HCT116 (cell line): ENCODE measurements around the gene EEF1B2. TPM values are rescaled to one million over a fixed set of nuclear protein-coding genes. Genes with fewer than 3 reads are reported as not detected.
A peak's percentile ranks its signal among the peaks of the same experiment; 100 is the strongest.

Source experiments
- ATAC-seq: fragments of 200-7000 bp; cut with Tn5 transposase; 2 replicates; pipeline ENCODE4 v1.9.1; 2020; ENCODE audit warnings: mild to moderate bottlenecking, moderate library complexity
- BruUV-seq: library from RNA; stranded (reverse); fragments of 400-500 nt; replicated peaks from 2 replicates; lab custom pipeline; 2021; lab: Mats Ljungman, UMichigan
- CTCF ChIA-PET: fragments of 300-600 bp; sonication (Branson Sonifier 250); formaldehyde crosslinking; loops from one replicate; lab custom pipeline; 2021; ENCODE audit warnings: antibody characterized with exemption; lab: Charles Lee
- POLR2A ChIA-PET: fragments of 300-600, 350-600 bp; sonication (Branson Sonifier 250); formaldehyde crosslinking; loops from one replicate; lab custom pipeline; 2021; ENCODE audit warnings: antibody characterized with exemption; lab: Charles Lee
- RAD21 ChIA-PET, 2 experiments: fragments of 300-600 bp; sonication (Branson Sonifier 250); formaldehyde crosslinking; loops; one replicate each; lab custom pipeline; 2023; ENCODE audit warnings: low total read pairs in 2 of 2; ENCODE audit not compliant: uncharacterized antibody in 2 of 2, unreplicated experiment in 2 of 2, low non-redundant PET in 1 of 2; lab: Charles Lee
- DNase-seq: peaks from one replicate; pipeline ENCODE4 v3.0.0-alpha.2; 2010; ENCODE audit warnings: low read depth, low spot score
- H2AFZ ChIP-seq: fragments of 200-600 bp; shearing (Covaris generic), sonication (generic); 2 replicates; pipeline ENCODE4 v1.6.1; 2017; ENCODE audit warnings: low read depth, mixed run types, mixed read lengths, antibody characterized with exemption, low read length; ENCODE audit not compliant: poor library complexity, severe bottlenecking
- H3K27ac ChIP-seq: 2 replicates; pipeline ENCODE4 v1.5.1; 2012; ENCODE audit warnings: low read depth, low read length
- H3K27me3 ChIP-seq: fragments of 200-600 bp; sonication (generic); 2 replicates; pipeline ENCODE4 v1.6.1; 2016; ENCODE audit warnings: mixed run types, low read length, mixed read lengths; ENCODE audit not compliant: insufficient read depth
- H3K36me3 ChIP-seq, 2 experiments: fragments of 200-500 bp in 1 of 2; fragments of 200-600 bp in 1 of 2; sonication (Bioruptor generic) in 1 of 2; sonication (generic) in 1 of 2; 2 replicates each; pipeline versions ENCODE4 v1.5.1 to v1.6.1; 2014 to 2016; ENCODE audit warnings: low read length in 2 of 2, inconsistent platforms in 1 of 2, mixed read lengths in 1 of 2, mixed run types in 1 of 2; ENCODE audit not compliant: insufficient read depth in 2 of 2, control insufficient read depth in 1 of 2
- H3K4me1 ChIP-seq, 2 experiments: fragments of 200-600 bp in 1 of 2; sonication (generic) in 1 of 2; 2 replicates each; pipeline versions ENCODE4 v1.5.1 to v1.6.1; 2012 to 2017; ENCODE audit warnings: low read length in 2 of 2, inconsistent platforms in 1 of 2, mild to moderate bottlenecking in 1 of 2, mixed read lengths in 1 of 2, mixed run types in 1 of 2, moderate library complexity in 1 of 2; ENCODE audit not compliant: insufficient read depth in 2 of 2, control insufficient read depth in 1 of 2
- H3K4me2 ChIP-seq: fragments of 200-600 bp; sonication (generic); 2 replicates; pipeline ENCODE4 v1.6.1; 2017; ENCODE audit warnings: mixed run types, low read length, mixed read lengths
- H3K4me3 ChIP-seq, 2 experiments: fragments of 200-600 bp in 1 of 2; sonication (generic) in 1 of 2; replicated peaks in 1 of 2; 2 replicates each; pipeline ENCODE4 v1.5.1; 2011 to 2016; ENCODE audit warnings: low read length in 2 of 2, control low read depth in 1 of 2, low read depth in 1 of 2, mild to moderate bottlenecking in 1 of 2, mixed read lengths in 1 of 2, mixed run types in 1 of 2
- H3K79me2 ChIP-seq: fragments of 200-600 bp; sonication (generic); 2 replicates; pipeline ENCODE4 v1.6.1; 2017; ENCODE audit warnings: mild to moderate bottlenecking, mixed run types, low read length, moderate library complexity, mixed read lengths; ENCODE audit not compliant: insufficient read depth
- H3K9ac ChIP-seq: fragments of 200-600 bp; sonication (generic); 2 replicates; pipeline ENCODE4 v1.6.1; 2016; ENCODE audit warnings: low read length, mixed read lengths
- H3K9me2 ChIP-seq: fragments of 200-600 bp; sonication (generic), shearing (Covaris generic); 2 replicates; pipeline ENCODE4 v1.6.1; 2017; ENCODE audit warnings: mixed run types, mild to moderate bottlenecking, moderate library complexity; ENCODE audit not compliant: insufficient read depth
- H3K9me3 ChIP-seq, 2 experiments: fragments of 200-500 bp in 1 of 2; fragments of 200-600 bp in 1 of 2; sonication (Bioruptor generic) in 1 of 2; sonication (generic) in 1 of 2; 2 replicates each; pipeline ENCODE4 v1.6.1; 2014 to 2017; ENCODE audit warnings: low read length in 2 of 2, mixed read lengths in 2 of 2, inconsistent platforms in 1 of 2, low read depth in 1 of 2, mild to moderate bottlenecking in 1 of 2, mixed run types in 1 of 2, moderate library complexity in 1 of 2; ENCODE audit not compliant: control insufficient read depth in 1 of 2, insufficient read depth in 1 of 2
- H4K20me1 ChIP-seq: fragments of 200-600 bp; sonication (generic), shearing (Covaris generic); 2 replicates; pipeline ENCODE4 v1.6.1; 2017; ENCODE audit warnings: mixed run types, mild to moderate bottlenecking, moderate library complexity; ENCODE audit not compliant: insufficient read depth
- CEBPB ChIP-seq: IDR thresholded peaks from 2 replicates; pipeline ENCODE4 v1.6.1; 2012; ENCODE audit warnings: low read depth
- EZH2phosphoT487 ChIP-seq: fragments of 200-600 bp; IDR thresholded peaks from 2 replicates; pipeline ENCODE4 v1.6.1; 2018; ENCODE audit warnings: antibody characterized with exemption, borderline replicate concordance
- JUND ChIP-seq: IDR thresholded peaks from 2 replicates; pipeline ENCODE4 v1.6.1; 2012
- POLR2A ChIP-seq: IDR thresholded peaks from 2 replicates; pipeline ENCODE4 v1.7.0; 2011; ENCODE audit warnings: borderline replicate concordance; ENCODE audit not compliant: insufficient read depth, insufficient read length; ENCODE audit errors: extremely low read depth
- POLR2AphosphoS5 ChIP-seq: IDR thresholded peaks from 2 replicates; pipeline ENCODE4 v1.6.1; 2011; ENCODE audit warnings: mild to moderate bottlenecking, low read depth, low read length, moderate library complexity
- RAD21 ChIP-seq: IDR thresholded peaks from 2 replicates; pipeline ENCODE4 v1.6.1; 2012; ENCODE audit warnings: low read depth, mild to moderate bottlenecking
- SIN3A ChIP-seq: IDR thresholded peaks from 2 replicates; pipeline ENCODE4 v1.6.1; 2012; ENCODE audit warnings: low read depth
- SRF ChIP-seq: IDR thresholded peaks from 2 replicates; pipeline ENCODE4 v1.6.1; 2012; ENCODE audit warnings: low read depth
- TCF7L2 ChIP-seq: IDR thresholded peaks from 2 replicates; pipeline ENCODE4 v1.7.0; 2011; ENCODE audit warnings: borderline replicate concordance, inconsistent platforms; ENCODE audit not compliant: insufficient read depth, insufficient read length; ENCODE audit errors: extremely low read depth
- ZFX ChIP-seq: fragments of 450-650 bp; IDR thresholded peaks from 2 replicates; pipeline ENCODE4 v1.6.1; 2017
- intact Hi-C: fragments of 100-400 bp; cut with micrococcal nuclease; formaldehyde crosslinking; loops from 2 replicates; pipeline ENCODE4 v1.10.0; 2022
- total RNA-seq: library from RNA; stranded (reverse); gene quantifications from one replicate; pipeline ENCODE4 v1.2.1, GENCODE V29; 2021; ENCODE audit not compliant: unreplicated experiment
- TF ChIP-seq, protein P1 (sequence below): IDR thresholded peaks from 2 replicates; pipeline ENCODE4 v1.6.1; 2012
- TF ChIP-seq, protein P2 (sequence below), 3 experiments: fragments of 200-600 bp in 1 of 3; sonication (generic) in 1 of 3; IDR thresholded peaks in 2 of 3; conservative IDR thresholded peaks in 1 of 3; 2 replicates each; pipeline ENCODE4 v1.5.1; 2012 to 2017; ENCODE audit warnings: low read depth in 2 of 3, low read length in 2 of 3, antibody characterized with exemption in 1 of 3, borderline replicate concordance in 1 of 3, control low read depth in 1 of 3, mild to moderate bottlenecking in 1 of 3, mixed read lengths in 1 of 3, mixed run types in 1 of 3, moderate library complexity in 1 of 3; ENCODE audit not compliant: insufficient read depth in 1 of 3
- TF ChIP-seq, protein P3 (sequence below): IDR thresholded peaks from 2 replicates; pipeline ENCODE4 v1.6.1; 2012

Gene EEF1B2
- total RNA-seq, 1 experiment from 2014 or later = 985 TPM

DNA sequence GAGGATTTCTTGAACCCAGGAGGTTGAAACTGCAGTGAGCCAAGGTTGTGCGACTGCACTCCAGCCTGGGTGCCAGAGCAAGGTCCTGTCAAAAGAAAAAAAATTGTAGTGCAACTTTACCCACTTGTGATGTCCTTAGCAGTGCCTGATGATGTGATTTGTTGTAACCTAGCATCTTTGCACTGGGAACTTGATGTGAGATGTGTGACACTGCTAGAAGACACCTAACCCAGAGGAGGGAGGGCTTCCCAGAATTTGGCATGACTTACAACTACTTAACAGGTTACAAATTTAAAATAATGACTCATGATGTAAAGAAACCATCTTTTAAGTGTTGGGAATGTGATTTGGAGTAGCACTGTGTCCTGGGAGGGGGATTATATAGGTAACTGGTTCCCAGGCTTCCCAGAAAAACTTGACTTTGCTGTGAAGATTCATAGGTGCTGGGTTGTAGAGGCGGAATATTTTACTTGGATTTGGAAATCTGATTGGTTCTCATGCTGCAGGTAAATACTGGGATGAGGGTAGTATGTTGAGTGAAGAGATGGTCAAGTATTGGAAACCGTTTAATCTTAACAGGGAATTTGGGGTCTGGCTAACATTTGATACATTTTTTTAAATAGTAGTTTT is 3.7 kb downstream of the EEF1B2 start:
- ATAC-seq (no peak), DNase-seq (no peak)
- H4K20me1 ChIP-seq = peaks cover 11% of the 10 kb centered on the region; the same call in 1 of the 2 replicates
- H3K27me3 ChIP-seq = no peaks in the 10 kb centered on the region
- peaks cover 5 to 13% of the 10 kb centered on the region in 2 experiments; a peak in 3 of 4 replicates for H3K4me1 ChIP-seq
- H3K4me2 ChIP-seq = no peak overlapping the region
- no TSS peak for BruUV-seq
- H3K79me2 ChIP-seq = peaks cover 48% of the 10 kb centered on the region
- ChIA-PET RAD21 (no interaction called here), CTCF (no interaction called here), POLR2A (no interaction called here)
- peaks cover 17 to 29% of the 10 kb centered on the region in 2 experiments for H3K36me3 ChIP-seq
- intact Hi-C loops = loop anchor here (5.0 kb wide), 1 partner anchor 394 kb away; no protein-coding TSS in a partner anchor
- TF ChIP-seq POLR2AphosphoS5 (0 out of 2 replicates have a peak, but pooled peaks have one; percentile 27), POLR2A (no peak)
- peak overlapping the region; percentile 0; the same call in 1 of the 2 replicates for H3K27ac ChIP-seq
- no peaks in the 10 kb centered on the region for H3K9me2 ChIP-seq
- H2AFZ ChIP-seq = no peak overlapping the region
- H3K9me3 ChIP-seq = no peaks in the 10 kb centered on the region
- no peak overlapping the region for H3K9ac ChIP-seq
- H3K4me3 ChIP-seq = no peak overlapping the region

DNA sequence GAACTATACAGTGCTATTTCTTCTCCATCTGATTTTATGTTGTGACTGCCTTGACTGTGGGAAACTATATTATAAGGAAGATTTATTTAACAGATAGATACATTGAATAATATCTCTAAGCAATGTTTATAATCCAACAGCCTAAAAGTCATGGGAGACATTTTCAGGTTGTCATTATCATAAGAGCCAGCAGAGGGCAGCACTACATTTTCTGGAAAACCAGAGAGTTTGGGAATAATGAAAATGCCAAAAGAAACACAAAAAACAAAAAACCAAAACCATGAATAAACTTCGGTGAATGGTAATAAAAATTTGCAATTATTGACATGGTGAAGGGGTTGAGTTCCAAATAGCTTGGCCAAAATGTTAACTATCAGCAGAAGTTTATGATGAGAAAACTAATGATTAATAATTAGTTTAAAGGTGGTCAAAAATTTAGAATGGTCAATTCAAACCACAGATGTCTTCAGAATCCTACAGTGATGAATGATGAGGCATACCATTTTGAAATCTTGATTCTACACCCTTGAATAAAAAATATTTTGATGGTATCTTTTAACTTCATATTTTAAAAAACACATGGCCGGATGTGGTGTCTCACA is 4.7 kb downstream of the EEF1B2 start:
- POLR2A ChIA-PET = no interaction called here
- intact Hi-C loops = loop anchor here (2.0 to 5.0 kb wide), 2 partner anchors 96 to 393 kb away; no protein-coding TSS in a partner anchor
- ATAC-seq = no peak
- no peak overlapping the region for H3K27ac ChIP-seq
- H3K4me3 ChIP-seq = no peak overlapping the region
- H3K9me3 ChIP-seq = no peaks in the 10 kb centered on the region
- peaks cover 5 to 13% of the 10 kb centered on the region in 2 experiments; a peak in 3 of 4 replicates for H3K4me1 ChIP-seq
- H3K9me2 ChIP-seq = no peaks in the 10 kb centered on the region
- BruUV-seq = no TSS peak
- H3K36me3 ChIP-seq = peaks cover 17 to 29% of the 10 kb centered on the region in 2 experiments
- no peak overlapping the region for H2AFZ ChIP-seq
- CTCF ChIA-PET = no interaction called here
- no peak overlapping the region for H3K9ac ChIP-seq
- peaks cover 11% of the 10 kb centered on the region; the same call in 1 of the 2 replicates for H4K20me1 ChIP-seq
- no peak for DNase-seq
- H3K4me2 ChIP-seq = no peak overlapping the region
- peaks cover 38% of the 10 kb centered on the region for H3K79me2 ChIP-seq
- no peaks in the 10 kb centered on the region for H3K27me3 ChIP-seq
- RAD21 ChIA-PET = no interaction called here
- peak; percentile 14; the same call in 1 of the 2 replicates for TF ChIP-seq JUND
- peak; percentile 63 for TF ChIP-seq RAD21
- TF ChIP-seq, protein P1, sequence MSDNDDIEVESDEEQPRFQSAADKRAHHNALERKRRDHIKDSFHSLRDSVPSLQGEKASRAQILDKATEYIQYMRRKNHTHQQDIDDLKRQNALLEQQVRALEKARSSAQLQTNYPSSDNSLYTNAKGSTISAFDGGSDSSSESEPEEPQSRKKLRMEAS = no peak
- no peak for TF ChIP-seq SIN3A
- no peak for TF ChIP-seq TCF7L2
- TF ChIP-seq CEBPB = no peak
- TF ChIP-seq, protein P2, sequence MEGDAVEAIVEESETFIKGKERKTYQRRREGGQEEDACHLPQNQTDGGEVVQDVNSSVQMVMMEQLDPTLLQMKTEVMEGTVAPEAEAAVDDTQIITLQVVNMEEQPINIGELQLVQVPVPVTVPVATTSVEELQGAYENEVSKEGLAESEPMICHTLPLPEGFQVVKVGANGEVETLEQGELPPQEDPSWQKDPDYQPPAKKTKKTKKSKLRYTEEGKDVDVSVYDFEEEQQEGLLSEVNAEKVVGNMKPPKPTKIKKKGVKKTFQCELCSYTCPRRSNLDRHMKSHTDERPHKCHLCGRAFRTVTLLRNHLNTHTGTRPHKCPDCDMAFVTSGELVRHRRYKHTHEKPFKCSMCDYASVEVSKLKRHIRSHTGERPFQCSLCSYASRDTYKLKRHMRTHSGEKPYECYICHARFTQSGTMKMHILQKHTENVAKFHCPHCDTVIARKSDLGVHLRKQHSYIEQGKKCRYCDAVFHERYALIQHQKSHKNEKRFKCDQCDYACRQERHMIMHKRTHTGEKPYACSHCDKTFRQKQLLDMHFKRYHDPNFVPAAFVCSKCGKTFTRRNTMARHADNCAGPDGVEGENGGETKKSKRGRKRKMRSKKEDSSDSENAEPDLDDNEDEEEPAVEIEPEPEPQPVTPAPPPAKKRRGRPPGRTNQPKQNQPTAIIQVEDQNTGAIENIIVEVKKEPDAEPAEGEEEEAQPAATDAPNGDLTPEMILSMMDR (IDR thresholded peaks at IDR 0.05 in 2 of 3, conservative IDR thresholded peaks at IDR 0.05 in 1 of 3; ENCODE audit: borderline replicate concordance in 1 of 3, insufficient read depth in 1 of 3, low read depth in 2 of 3, low read length in 2 of 3) = peak; percentile 55 to 79 (median 56); a peak in 5 of 6 replicates
- no peak for TF ChIP-seq ZFX
- TF ChIP-seq POLR2AphosphoS5 = no peak
- TF ChIP-seq EZH2phosphoT487 = no peak
- TF ChIP-seq, protein P3, sequence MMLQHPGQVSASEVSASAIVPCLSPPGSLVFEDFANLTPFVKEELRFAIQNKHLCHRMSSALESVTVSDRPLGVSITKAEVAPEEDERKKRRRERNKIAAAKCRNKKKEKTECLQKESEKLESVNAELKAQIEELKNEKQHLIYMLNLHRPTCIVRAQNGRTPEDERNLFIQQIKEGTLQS = no peak
- TF ChIP-seq POLR2A = no peak
- no peak for TF ChIP-seq SRF
